Sigmoid colon (tissue), 7 donors: Measurements from ENCODE around the gene MS4A13. TPM values are rescaled to one million over a fixed set of nuclear protein-coding genes. Genes with fewer than 3 reads are reported as not detected.

Experiments used
- DNase-seq: peaks from one replicate; pipeline ENCODE4 v3.0.0-alpha.2; 2019
- H3K27ac ChIP-seq, 4 donors: fragments of 200-600 bp; sonication (generic); one replicate each; pipeline ENCODE4 v1.5.1; 2016 to 2019; ENCODE audit warnings: mild to moderate bottlenecking in 1 of 4
- H3K27me3 ChIP-seq, 3 donors: fragments of 200-600 bp; sonication (generic); one replicate each; pipeline ENCODE4 v1.5.1; 2019; ENCODE audit warnings: mild to moderate bottlenecking in 1 of 3
- H3K36me3 ChIP-seq, 4 donors: fragments of 200-600 bp; sonication (generic); one replicate each; pipeline ENCODE4 v1.5.1; 2016 to 2019
- H3K4me1 ChIP-seq, 4 donors: fragments of 200-600 bp; sonication (generic); one replicate each; pipeline ENCODE4 v1.5.1; 2017 to 2019
- H3K4me3 ChIP-seq, 4 donors: fragments of 200-600 bp; sonication (generic); one replicate each; pipeline ENCODE4 v1.5.1; 2017 to 2019; ENCODE audit warnings: mild to moderate bottlenecking in 2 of 4, moderate library complexity in 1 of 4
- H3K9me3 ChIP-seq, 4 donors: fragments of 200-600 bp in 3 of 4; sonication (generic) in 3 of 4; one replicate each; pipeline versions ENCODE4 v1.5.1 to v1.6.1; 2013 to 2019
- CTCF ChIP-seq, 4 experiments: fragments of 450-650 bp in 3 of 4; fragments of 200-600 bp in 1 of 4; IDR thresholded peaks; one replicate each; pipeline ENCODE4 v1.5.1; 2016 to 2019; ENCODE audit warnings: antibody characterized with exemption in 4 of 4, mild to moderate bottlenecking in 3 of 4, moderate library complexity in 2 of 4
- EP300 ChIP-seq, 4 donors: sonication (generic); formaldehyde crosslinking; IDR thresholded peaks; one replicate each; pipeline ENCODE4 v1.6.1; 2017; ENCODE audit warnings: antibody characterized with exemption in 4 of 4
- POLR2A ChIP-seq, 2 donors: fragments of 450-650 bp; IDR thresholded peaks; one replicate each; pipeline ENCODE4 v1.6.1; 2016; ENCODE audit warnings: antibody characterized with exemption in 2 of 2, mild to moderate bottlenecking in 2 of 2, moderate library complexity in 2 of 2
- POLR2AphosphoS5 ChIP-seq, 4 donors: sonication (generic); formaldehyde crosslinking; IDR thresholded peaks; one replicate each; pipeline ENCODE4 v1.6.1; 2017; ENCODE audit warnings: antibody characterized with exemption in 4 of 4
- WGBS, 2 donors: extraction: QIAGEN DNeasy Blood & Tissue Kit; methylation state at CpG; one replicate each; pipeline ENCODE4 v1.1.7; 2013; 5-methylcytosine and 5-hydroxymethylcytosine counted together
- intact Hi-C: fragments of 100-400 bp; cut with DNase I; formaldehyde crosslinking; loops from one replicate; pipeline ENCODE4 v1.15.1; 2023
- polyA plus RNA-seq, 3 donors: library from polyadenylated mRNA; stranded (reverse); fragments of 200-250 nt; gene quantifications; one replicate each; pipeline ENCODE4 v1.2.3, GENCODE V29; 2013
- total RNA-seq, 4 donors: library from RNA; depleted of rRNA; stranded (reverse); fragments of >200 nt; gene quantifications; one replicate each; pipeline ENCODE4 v1.1.0, GENCODE V29; 2016
- donor health status: healthy with polysubstance abuse.
- donor health status: Bipolar disorder and iron deficiency.
- donor health status: healthy.

Gene MS4A13
- total and polyA plus RNA-seq, 7 donors: not detected

GRCh38 chr11:60485987-60486386, 29.2 kb upstream of the MS4A13 start:
- no peaks in the 10 kb centered on the region for H3K36me3 ChIP-seq
- intact Hi-C loops: no loop called here
- WGBS, 2 donors: 76 to 78% methylated on average over 5 of the region's 5 CpGs
- TF ChIP-seq EP300 (IDR thresholded peaks at IDR 0.05) (no peak), POLR2AphosphoS5 (IDR thresholded peaks at IDR 0.05) (no peak), CTCF (IDR thresholded peaks at IDR 0.05) (no peak)
- no peak overlapping the region for H3K27ac ChIP-seq
- no peak for DNase-seq
- no peaks in the 10 kb centered on the region for H3K9me3 ChIP-seq
- H3K4me3 ChIP-seq: no peak overlapping the region
- no peaks in the 10 kb centered on the region for H3K4me1 ChIP-seq
- H3K27me3 ChIP-seq: no peaks in the 10 kb centered on the region

GRCh38 chr11:60492488-60493009, 22.6 kb upstream of the MS4A13 start, which contains the start of gene MS4A12:
TSS of gene MS4A12 (plus strand) at chr11:60492778. CDS start at chr11:60497319, 4,541 bp downstream.
- H3K36me3 ChIP-seq: no peaks in the 10 kb centered on the region
- no peak within 1 kb of the TSS for H3K4me3 ChIP-seq
- intact Hi-C loops: no loop called here
- no peaks in the 10 kb centered on the region for H3K4me1 ChIP-seq
- DNase-seq: no peak
- H3K9me3 ChIP-seq: no peaks in the 10 kb centered on the region
- no peak within 1 kb of the TSS for H3K27ac ChIP-seq
- 34 to 73% methylated on average over 4 of the region's 4 CpGs for WGBS, 2 donors
- TF ChIP-seq CTCF (IDR thresholded peaks at IDR 0.05): no peak
- TF ChIP-seq POLR2A (IDR thresholded peaks at IDR 0.05): no peak
- no peak for TF ChIP-seq POLR2AphosphoS5 (IDR thresholded peaks at IDR 0.05)
- TF ChIP-seq EP300 (IDR thresholded peaks at IDR 0.05): no peak
- no peaks in the 10 kb centered on the region for H3K27me3 ChIP-seq

GRCh38 chr11:60493454-60493853, 21.7 kb upstream of the MS4A13 start:
- TF ChIP-seq POLR2AphosphoS5 (IDR thresholded peaks at IDR 0.05) (no peak), POLR2A (IDR thresholded peaks at IDR 0.05) (no peak), CTCF (IDR thresholded peaks at IDR 0.05) (no peak), EP300 (IDR thresholded peaks at IDR 0.05) (no peak)
- Histone ChIP-seq H3K4me3 (no peak overlapping the region), H3K27me3 (no peaks in the 10 kb centered on the region), H3K27ac (no peak overlapping the region), H3K36me3 (no peaks in the 10 kb centered on the region), H3K4me1 (no peaks in the 10 kb centered on the region), H3K9me3 (no peaks in the 10 kb centered on the region)
- WGBS, 2 donors: 95 to 97% methylated on average over 2 of the region's 2 CpGs
- intact Hi-C loops: no loop called here
- DNase-seq: no peak

- no peak overlapping the region for H3K27ac ChIP-seq
- H3K4me3 ChIP-seq: no peak overlapping the region
- intact Hi-C loops: no loop called here
- no peaks in the 10 kb centered on the region for H3K9me3 ChIP-seq
- H3K4me1 ChIP-seq: no peaks in the 10 kb centered on the region
- no peak for TF ChIP-seq POLR2AphosphoS5 (IDR thresholded peaks at IDR 0.05)
- TF ChIP-seq POLR2A (IDR thresholded peaks at IDR 0.05): no peak
- no peak for TF ChIP-seq EP300 (IDR thresholded peaks at IDR 0.05)
- no peak for TF ChIP-seq CTCF (IDR thresholded peaks at IDR 0.05)
- no peaks in the 10 kb centered on the region for H3K36me3 ChIP-seq
- 16 to 43% methylated on average over 2 of the region's 2 CpGs for WGBS, 2 donors
- no peaks in the 10 kb centered on the region for H3K27me3 ChIP-seq
- no peak for DNase-seq
Observed at GRCh38 chr11:60498399-60498798, 16.8 kb upstream of the MS4A13 start.

GRCh38 chr11:60498853-60499252, 16.3 kb upstream of the MS4A13 start:
- DNase-seq: no peak
- H3K27me3 ChIP-seq: no peaks in the 10 kb centered on the region
- no peak overlapping the region for H3K4me3 ChIP-seq
- no peak overlapping the region for H3K27ac ChIP-seq
- intact Hi-C loops: no loop called here
- no peak for TF ChIP-seq POLR2A (IDR thresholded peaks at IDR 0.05)
- TF ChIP-seq CTCF (IDR thresholded peaks at IDR 0.05): no peak
- no peak for TF ChIP-seq POLR2AphosphoS5 (IDR thresholded peaks at IDR 0.05)
- no peak for TF ChIP-seq EP300 (IDR thresholded peaks at IDR 0.05)
- no peaks in the 10 kb centered on the region for H3K36me3 ChIP-seq
- no peaks in the 10 kb centered on the region for H3K9me3 ChIP-seq
- no peaks in the 10 kb centered on the region for H3K4me1 ChIP-seq
- 9 to 36% methylated on average over 4 of the region's 4 CpGs for WGBS, 2 donors
